Tibial nerve (tissue), 4 donors: ENCODE measurements around the gene DHX8.

Experiments used
- EP300 ChIP-seq, 2 donors: sonication (generic); formaldehyde crosslinking; IDR thresholded peaks; one replicate each; pipeline ENCODE4 v1.6.1; 2017; ENCODE audit warnings: antibody characterized with exemption in 2 of 2, mild to moderate bottlenecking in 1 of 2
- POLR2A ChIP-seq, 2 donors: fragments of 450-650 bp; IDR thresholded peaks; one replicate each; pipeline ENCODE4 v1.6.1; 2017; ENCODE audit warnings: antibody characterized with exemption in 2 of 2, mild to moderate bottlenecking in 2 of 2, moderate library complexity in 2 of 2
- TF ChIP-seq, protein P1 (sequence below), 5 experiments: fragments of 200-600 bp in 3 of 5; fragments of 450-650 bp in 2 of 5; sonication (generic) in 3 of 5; IDR thresholded peaks; one replicate each; pipeline ENCODE4 v1.5.1; 2016 to 2019; ENCODE audit warnings: antibody characterized with exemption in 5 of 5, mild to moderate bottlenecking in 3 of 5, moderate library complexity in 2 of 5

DNA sequence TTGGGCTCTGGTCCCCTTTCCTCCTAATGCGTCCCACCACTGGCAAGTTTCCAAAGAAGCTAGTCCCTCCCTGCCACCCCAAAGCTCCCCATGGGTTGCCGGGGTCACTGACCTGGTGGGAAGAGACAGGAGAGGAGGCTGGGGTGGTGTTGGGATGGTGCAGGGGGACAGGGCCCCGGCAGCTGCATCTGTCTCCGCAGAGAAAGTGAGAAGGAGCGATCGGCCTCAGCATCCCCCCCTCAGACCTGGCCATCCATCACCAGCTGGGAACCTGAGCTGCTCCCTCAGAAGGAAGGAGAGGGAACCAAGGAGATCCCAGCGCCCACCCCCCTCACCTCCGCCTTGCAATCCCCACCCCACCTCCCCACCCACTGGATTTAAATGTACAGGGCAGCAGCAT, 59.1 kb downstream of the DHX8 start:
- TF ChIP-seq, protein P1, sequence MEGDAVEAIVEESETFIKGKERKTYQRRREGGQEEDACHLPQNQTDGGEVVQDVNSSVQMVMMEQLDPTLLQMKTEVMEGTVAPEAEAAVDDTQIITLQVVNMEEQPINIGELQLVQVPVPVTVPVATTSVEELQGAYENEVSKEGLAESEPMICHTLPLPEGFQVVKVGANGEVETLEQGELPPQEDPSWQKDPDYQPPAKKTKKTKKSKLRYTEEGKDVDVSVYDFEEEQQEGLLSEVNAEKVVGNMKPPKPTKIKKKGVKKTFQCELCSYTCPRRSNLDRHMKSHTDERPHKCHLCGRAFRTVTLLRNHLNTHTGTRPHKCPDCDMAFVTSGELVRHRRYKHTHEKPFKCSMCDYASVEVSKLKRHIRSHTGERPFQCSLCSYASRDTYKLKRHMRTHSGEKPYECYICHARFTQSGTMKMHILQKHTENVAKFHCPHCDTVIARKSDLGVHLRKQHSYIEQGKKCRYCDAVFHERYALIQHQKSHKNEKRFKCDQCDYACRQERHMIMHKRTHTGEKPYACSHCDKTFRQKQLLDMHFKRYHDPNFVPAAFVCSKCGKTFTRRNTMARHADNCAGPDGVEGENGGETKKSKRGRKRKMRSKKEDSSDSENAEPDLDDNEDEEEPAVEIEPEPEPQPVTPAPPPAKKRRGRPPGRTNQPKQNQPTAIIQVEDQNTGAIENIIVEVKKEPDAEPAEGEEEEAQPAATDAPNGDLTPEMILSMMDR (IDR thresholded peaks at IDR 0.05), result no peak
- TF ChIP-seq POLR2A (IDR thresholded peaks at IDR 0.05), result no peak
- no peak for TF ChIP-seq EP300 (IDR thresholded peaks at IDR 0.05)
